Measurements from ENCODE around the gene POPDC3. TPM values are rescaled to one million over a fixed set of nuclear protein-coding genes. Genes with fewer than 3 reads are reported as not detected.

The POPDC3 gene
- total RNA-seq, 1 experiment from 2014 or later = 5.7 TPM

DNA sequence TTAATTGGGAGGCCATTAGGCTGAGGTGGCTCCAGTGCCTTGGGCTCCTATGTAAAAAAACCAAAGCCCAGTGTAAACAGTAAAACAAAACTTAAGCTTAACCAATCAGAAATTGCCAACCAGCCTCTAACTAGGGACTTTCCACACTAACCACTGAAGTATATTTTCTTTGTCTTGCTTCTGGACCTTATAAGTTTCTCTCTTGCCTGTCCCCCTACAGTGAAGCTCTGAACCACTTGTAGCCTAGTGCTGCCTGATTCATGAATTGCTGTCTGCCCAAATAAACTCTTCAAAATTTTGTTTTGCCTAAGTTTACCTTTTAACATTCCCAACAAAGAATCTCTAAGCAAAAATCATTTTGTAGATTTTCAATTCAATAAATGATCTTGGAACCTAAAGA is 28.2 kb downstream of the POPDC3 start:
- Histone ChIP-seq H2BK15ac (ENCODE audit: low read depth, low read length) (no peak overlapping the region), H3K18ac (ENCODE audit: insufficient read length, low read depth, low read length) (no peak overlapping the region), H3K4ac (ENCODE audit: low read depth, low read length) (no peak overlapping the region), H4K5ac (ENCODE audit: insufficient read length, low read depth, low read length) (no peak overlapping the region), H2AFZ (ENCODE audit: low read length) (no peak overlapping the region), H3K56ac (ENCODE audit: insufficient read length, low read depth, low read length) (no peak overlapping the region), H3K4me1 (ENCODE audit: insufficient read depth, low read length) (no peaks in the 10 kb centered on the region), H2BK20ac (ENCODE audit: low read depth, low read length, poor library complexity, severe bottlenecking) (no peak overlapping the region), H3K9ac (ENCODE audit: extremely low read depth, insufficient read length, low read length) (no peak overlapping the region), H2BK12ac (ENCODE audit: insufficient read length, low read depth, low read length) (no peak overlapping the region), H4K91ac (ENCODE audit: insufficient read length, low read depth, low read length) (no peak overlapping the region), H3K27me3 (ENCODE audit: insufficient read depth, low read length) (no peaks in the 10 kb centered on the region), H4K8ac (replicated peaks; ENCODE audit: insufficient read length, low read depth, low read length) (no peak overlapping the region), H3K23ac (ENCODE audit: insufficient read length, low read depth, low read length) (no peak overlapping the region), H3K14ac (ENCODE audit: insufficient read depth, low read length) (no peak overlapping the region), H3K27ac (ENCODE audit: insufficient read length, low read depth, low read length) (no peak overlapping the region), H2BK5ac (ENCODE audit: insufficient read length, low read length) (no peak overlapping the region), H3K9me3 (ENCODE audit: control insufficient read depth, low read depth, low read length) (no peaks in the 10 kb centered on the region), H2BK120ac (ENCODE audit: low read depth, low read length, poor library complexity, severe bottlenecking) (no peak overlapping the region), H4K20me1 (ENCODE audit: control insufficient read depth, insufficient read depth, insufficient read length) (no peaks in the 10 kb centered on the region), H2AK5ac (ENCODE audit: insufficient read length, low read length) (no peak overlapping the region), H3K79me2 (ENCODE audit: insufficient read depth, low read length) (no peaks in the 10 kb centered on the region), H3K79me1 (ENCODE audit: insufficient read depth, low read depth, low read length, poor library complexity, severe bottlenecking) (no peaks in the 10 kb centered on the region), H3K23me2 (ENCODE audit: insufficient read length, low read depth, low read length, poor library complexity, severe bottlenecking) (no peaks in the 10 kb centered on the region), H3K4me2 (ENCODE audit: insufficient read depth, insufficient read length, low read length) (no peak overlapping the region), H3T11ph (ENCODE audit: low read length) (no peak overlapping the region)
- TF ChIP-seq, protein P1, sequence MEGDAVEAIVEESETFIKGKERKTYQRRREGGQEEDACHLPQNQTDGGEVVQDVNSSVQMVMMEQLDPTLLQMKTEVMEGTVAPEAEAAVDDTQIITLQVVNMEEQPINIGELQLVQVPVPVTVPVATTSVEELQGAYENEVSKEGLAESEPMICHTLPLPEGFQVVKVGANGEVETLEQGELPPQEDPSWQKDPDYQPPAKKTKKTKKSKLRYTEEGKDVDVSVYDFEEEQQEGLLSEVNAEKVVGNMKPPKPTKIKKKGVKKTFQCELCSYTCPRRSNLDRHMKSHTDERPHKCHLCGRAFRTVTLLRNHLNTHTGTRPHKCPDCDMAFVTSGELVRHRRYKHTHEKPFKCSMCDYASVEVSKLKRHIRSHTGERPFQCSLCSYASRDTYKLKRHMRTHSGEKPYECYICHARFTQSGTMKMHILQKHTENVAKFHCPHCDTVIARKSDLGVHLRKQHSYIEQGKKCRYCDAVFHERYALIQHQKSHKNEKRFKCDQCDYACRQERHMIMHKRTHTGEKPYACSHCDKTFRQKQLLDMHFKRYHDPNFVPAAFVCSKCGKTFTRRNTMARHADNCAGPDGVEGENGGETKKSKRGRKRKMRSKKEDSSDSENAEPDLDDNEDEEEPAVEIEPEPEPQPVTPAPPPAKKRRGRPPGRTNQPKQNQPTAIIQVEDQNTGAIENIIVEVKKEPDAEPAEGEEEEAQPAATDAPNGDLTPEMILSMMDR (conservative IDR thresholded peaks at IDR 0.05) = no peak
- Mint-ChIP-seq H3K4me1 (no peaks in the 10 kb centered on the region; a peak in 1 of 4 replicates), H3K27me3 (ENCODE audit: low read depth) (no peaks in the 10 kb centered on the region), H3K27ac (no peak overlapping the region; a peak in 1 of 7 replicates), H3K4me3 (no peak overlapping the region), H3K36me3 (ENCODE audit: insufficient read depth in 1 of 3, low read depth in 3 of 3) (no peaks in the 10 kb centered on the region), H3K9me3 (no peaks in the 10 kb centered on the region)
- DNase-seq = no peak
